SU-DHL-6 (cell line): ENCODE data around the gene GPSM1.

Experiments used
- H2AFZ ChIP-seq: fragments of 200-600 bp; sonication (generic); 2 replicates; pipeline ENCODE4 v1.6.1; 2014; ENCODE audit warnings: low read depth, mild to moderate bottlenecking, moderate library complexity, mixed read lengths, antibody characterized with exemption, low read length; ENCODE audit not compliant: severe bottlenecking
- H3F3A ChIP-seq: fragments of 200-600 bp; shearing (Covaris generic); 2 replicates; pipeline ENCODE4 v1.6.0; 2016; ENCODE audit warnings: antibody characterized with exemption, mild to moderate bottlenecking; ENCODE audit not compliant: insufficient read depth
- H3K27ac ChIP-seq: fragments of 200-600 bp; sonication (generic); 2 replicates; pipeline ENCODE4 v1.5.1; 2016; ENCODE audit warnings: low read depth, mild to moderate bottlenecking, low read length, moderate library complexity, mixed read lengths
- H3K27me3 ChIP-seq: fragments of 200-600 bp; sonication (generic), shearing (Covaris generic); 2 replicates; pipeline ENCODE4 v1.6.0; 2014; ENCODE audit warnings: mild to moderate bottlenecking, low read length
- H3K36me3 ChIP-seq: fragments of 200-600 bp; sonication (generic); 2 replicates; pipeline ENCODE4 v1.6.1; 2014; ENCODE audit warnings: mild to moderate bottlenecking, low read length, mixed read lengths
- H3K4me2 ChIP-seq: fragments of 300-600, 200-600 bp; shearing (Covaris generic), sonication (generic); 2 replicates; pipeline ENCODE4 v1.6.0; 2014; ENCODE audit warnings: low read length, low read depth, mild to moderate bottlenecking; ENCODE audit not compliant: poor library complexity, severe bottlenecking
- H3K4me3 ChIP-seq: fragments of 200-600 bp; sonication (generic); 2 replicates; pipeline ENCODE4 v1.5.1; 2014; ENCODE audit warnings: antibody characterized with exemption, low read length, mild to moderate bottlenecking, mixed read lengths; ENCODE audit not compliant: insufficient read depth, poor library complexity, severe bottlenecking
- H3K79me2 ChIP-seq: fragments of 200-600 bp; sonication (generic); 2 replicates; pipeline ENCODE4 v1.6.1; 2014; ENCODE audit warnings: mild to moderate bottlenecking, low read length, moderate library complexity; ENCODE audit not compliant: insufficient read depth
- H3K9ac ChIP-seq: fragments of 200-600 bp; sonication (generic); 2 replicates; pipeline ENCODE4 v1.7.0; 2014; ENCODE audit warnings: mild to moderate bottlenecking, low read length
- H3K9me2 ChIP-seq: fragments of 200-600 bp; sonication (generic); replicated peaks from 2 replicates; pipeline ENCODE4 v1.6.1; 2014; ENCODE audit warnings: low read length; ENCODE audit not compliant: insufficient read depth
- H3K9me3 ChIP-seq: fragments of 200-600 bp; sonication (generic); 2 replicates; pipeline ENCODE4 v1.6.1; 2014; ENCODE audit warnings: low read length, mixed read lengths; ENCODE audit not compliant: insufficient read depth
- H4K20me1 ChIP-seq: fragments of 200-600 bp; sonication (generic); 2 replicates; pipeline ENCODE4 v1.6.1; 2014; ENCODE audit warnings: low read depth, mild to moderate bottlenecking, antibody characterized with exemption, low read length, moderate library complexity, mixed read lengths
- CTCF ChIP-seq: fragments of 200-600 bp; sonication (generic); IDR thresholded peaks from one replicate; pipeline ENCODE4 v1.5.1; 2017; ENCODE audit warnings: antibody characterized with exemption, mild to moderate bottlenecking, low read length, moderate library complexity; ENCODE audit not compliant: insufficient read depth, poor library complexity, severe bottlenecking
- EZH2phosphoT487 ChIP-seq: fragments of 200-600 bp; sonication (generic), shearing (Covaris generic); conservative IDR thresholded peaks from 2 replicates; pipeline ENCODE4 v1.6.1; 2018; ENCODE audit warnings: mild to moderate bottlenecking, antibody characterized with exemption, low read length, moderate library complexity, mixed read lengths

GPSM1 gene

GRCh38 chr9:136316896-136317676 lies 10.3 kb upstream of the GPSM1 start:
- no peak overlapping the region for H3K9ac ChIP-seq
- H3K27me3 ChIP-seq = no peaks in the 10 kb centered on the region
- no peak overlapping the region for H2AFZ ChIP-seq
- no peak overlapping the region for H3K4me3 ChIP-seq
- peaks cover 13% of the 10 kb centered on the region; the same call in 1 of the 2 replicates for H3K9me3 ChIP-seq
- H3K27ac ChIP-seq = no peak overlapping the region
- no peaks in the 10 kb centered on the region for H3F3A ChIP-seq
- H3K79me2 ChIP-seq = no peaks in the 10 kb centered on the region
- H3K36me3 ChIP-seq = no peaks in the 10 kb centered on the region
- no peak overlapping the region for H3K4me2 ChIP-seq
- no peak for TF ChIP-seq EZH2phosphoT487
- no peak for TF ChIP-seq CTCF
- no peaks in the 10 kb centered on the region for H3K9me2 ChIP-seq
- H4K20me1 ChIP-seq = no peaks in the 10 kb centered on the region

GRCh38 chr9:136317695-136318094 lies 9.6 kb upstream of the GPSM1 start:
- H3K79me2 ChIP-seq = no peaks in the 10 kb centered on the region
- no peaks in the 10 kb centered on the region for H4K20me1 ChIP-seq
- H3K9me2 ChIP-seq = no peaks in the 10 kb centered on the region
- no peak overlapping the region for H3K4me2 ChIP-seq
- no peak overlapping the region for H2AFZ ChIP-seq
- H3K36me3 ChIP-seq = no peaks in the 10 kb centered on the region
- H3K27ac ChIP-seq = no peak overlapping the region
- no peaks in the 10 kb centered on the region for H3F3A ChIP-seq
- no peak overlapping the region for H3K9ac ChIP-seq
- H3K4me3 ChIP-seq = no peak overlapping the region
- H3K27me3 ChIP-seq = no peaks in the 10 kb centered on the region
- no peak for TF ChIP-seq EZH2phosphoT487
- TF ChIP-seq CTCF = no peak
- peaks cover 13% of the 10 kb centered on the region; the same call in 1 of the 2 replicates for H3K9me3 ChIP-seq

- H3K9me3 ChIP-seq = peaks cover 13% of the 10 kb centered on the region; the same call in 1 of the 2 replicates
- no peaks in the 10 kb centered on the region for H3K36me3 ChIP-seq
- no peak overlapping the region for H3K9ac ChIP-seq
- TF ChIP-seq EZH2phosphoT487 (no peak), CTCF (no peak)
- H3K4me3 ChIP-seq = no peak overlapping the region
- H3F3A ChIP-seq = no peaks in the 10 kb centered on the region
- H3K27ac ChIP-seq = no peak overlapping the region
- H3K27me3 ChIP-seq = no peaks in the 10 kb centered on the region
- H4K20me1 ChIP-seq = no peaks in the 10 kb centered on the region
- H3K9me2 ChIP-seq = no peaks in the 10 kb centered on the region
- H3K79me2 ChIP-seq = no peaks in the 10 kb centered on the region
- H2AFZ ChIP-seq = no peak overlapping the region
- no peak overlapping the region for H3K4me2 ChIP-seq
These were observed 9.1 kb upstream of the GPSM1 start for GRCh38 chr9:136318111-136318775.
